Adrenal gland (tissue), 5 donors: ENCODE results near the gene FAM83D.

ENCODE experiments used
- POLR2A ChIP-seq, 2 donors: fragments of 450-650 bp; IDR thresholded peaks; one replicate each; pipeline ENCODE4 v1.6.1; 2017; ENCODE audit warnings: antibody characterized with exemption in 2 of 2, mild to moderate bottlenecking in 2 of 2, moderate library complexity in 1 of 2
- TF ChIP-seq, protein P1 (sequence below), 6 experiments: fragments of 450-650 bp in 4 of 6; fragments of 200-600 bp in 2 of 6; sonication (generic) in 1 of 6; IDR thresholded peaks; 1 replicate in 5 of 6; 2 replicates in 1 of 6; pipeline versions ENCODE4 v1.5.1 to v1.8.0; 2016 to 2021; ENCODE audit warnings: antibody characterized with exemption in 6 of 6, mild to moderate bottlenecking in 2 of 6, moderate library complexity in 1 of 6
- donor health status: DM: no; HTN: no; CAD: no.

DNA sequence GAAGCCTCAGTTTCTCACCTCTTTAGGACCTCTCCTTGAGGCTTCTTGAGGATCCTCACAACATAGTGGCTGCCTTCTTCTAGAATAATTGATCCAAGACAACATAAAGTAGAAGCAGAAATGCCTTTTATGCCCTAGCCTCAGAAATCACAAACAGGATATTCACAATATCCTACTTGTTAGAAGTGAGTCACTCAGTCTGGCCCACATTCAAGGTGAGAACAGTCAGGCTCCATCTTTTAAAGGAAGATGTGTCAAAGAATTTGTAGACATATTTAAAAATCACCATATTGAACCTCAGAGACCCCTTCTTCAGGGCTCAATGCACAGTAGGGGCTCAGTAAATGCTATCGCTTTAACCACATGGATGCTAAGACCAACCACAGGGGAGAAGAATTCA is 20.8 kb upstream of the FAM83D start:
- TF ChIP-seq, protein P1, sequence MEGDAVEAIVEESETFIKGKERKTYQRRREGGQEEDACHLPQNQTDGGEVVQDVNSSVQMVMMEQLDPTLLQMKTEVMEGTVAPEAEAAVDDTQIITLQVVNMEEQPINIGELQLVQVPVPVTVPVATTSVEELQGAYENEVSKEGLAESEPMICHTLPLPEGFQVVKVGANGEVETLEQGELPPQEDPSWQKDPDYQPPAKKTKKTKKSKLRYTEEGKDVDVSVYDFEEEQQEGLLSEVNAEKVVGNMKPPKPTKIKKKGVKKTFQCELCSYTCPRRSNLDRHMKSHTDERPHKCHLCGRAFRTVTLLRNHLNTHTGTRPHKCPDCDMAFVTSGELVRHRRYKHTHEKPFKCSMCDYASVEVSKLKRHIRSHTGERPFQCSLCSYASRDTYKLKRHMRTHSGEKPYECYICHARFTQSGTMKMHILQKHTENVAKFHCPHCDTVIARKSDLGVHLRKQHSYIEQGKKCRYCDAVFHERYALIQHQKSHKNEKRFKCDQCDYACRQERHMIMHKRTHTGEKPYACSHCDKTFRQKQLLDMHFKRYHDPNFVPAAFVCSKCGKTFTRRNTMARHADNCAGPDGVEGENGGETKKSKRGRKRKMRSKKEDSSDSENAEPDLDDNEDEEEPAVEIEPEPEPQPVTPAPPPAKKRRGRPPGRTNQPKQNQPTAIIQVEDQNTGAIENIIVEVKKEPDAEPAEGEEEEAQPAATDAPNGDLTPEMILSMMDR (IDR thresholded peaks at IDR 0.05), result no peak
- TF ChIP-seq POLR2A (IDR thresholded peaks at IDR 0.05), result no peak
